Breast epithelium (tissue), 4 donors: ENCODE results near the gene EIF3K. TPM values are rescaled to one million over a fixed set of nuclear protein-coding genes. Genes with fewer than 3 reads are reported as not detected.
"Not testable (repeated sequence)": the region's sequence is repeated elsewhere in the genome, so short reads cannot be mapped to it uniquely, and the experiment has no call there.

Experiments
- DNase-seq, 2 donors: peaks; one replicate each; pipeline ENCODE4 v3.0.0-alpha.2; 2019; ENCODE audit warnings: low spot score in 2 of 2
- H3K27ac ChIP-seq, 2 donors: fragments of 200-600 bp; sonication (generic) in 1 of 2; one replicate each; pipeline ENCODE4 v1.5.1; 2016 to 2019; ENCODE audit warnings: mild to moderate bottlenecking in 1 of 2
- H3K27me3 ChIP-seq, 2 donors: fragments of 200-600 bp; sonication (generic) in 1 of 2; one replicate each; pipeline versions ENCODE4 v1.5.1 to v1.6.0; 2017 to 2019; ENCODE audit warnings: control low read depth in 1 of 2, mild to moderate bottlenecking in 1 of 2
- H3K36me3 ChIP-seq: fragments of 200-600 bp; one replicate; pipeline ENCODE4 v1.5.1; 2019
- H3K4me1 ChIP-seq, 2 donors: fragments of 200-600 bp; sonication (generic); one replicate each; pipeline ENCODE4 v1.5.1; 2016 to 2019; ENCODE audit warnings: control low read depth in 1 of 2
- H3K4me3 ChIP-seq, 3 donors: fragments of 200-600 bp; sonication (generic); 1 replicate in 2 of 3; 2 replicates in 1 of 3; pipeline ENCODE4 v1.5.1; 2016 to 2019; ENCODE audit warnings: mild to moderate bottlenecking in 3 of 3, moderate library complexity in 2 of 3
- H3K9me3 ChIP-seq, 2 donors: fragments of 200-600 bp; sonication (generic) in 1 of 2; one replicate each; pipeline ENCODE4 v1.5.1; 2016 to 2019; ENCODE audit warnings: control low read depth in 1 of 2
- POLR2A ChIP-seq: fragments of 450-650 bp; IDR thresholded peaks from one replicate; pipeline ENCODE4 v1.6.1; 2016; ENCODE audit warnings: antibody characterized with exemption, mild to moderate bottlenecking, moderate library complexity
- POLR2AphosphoS5 ChIP-seq, 3 donors: sonication (generic); formaldehyde crosslinking; IDR thresholded peaks; one replicate each; pipeline ENCODE4 v1.6.1; 2017; ENCODE audit warnings: antibody characterized with exemption in 3 of 3
- intact Hi-C: fragments of 100-400 bp; cut with DNase I; formaldehyde crosslinking; loops from one replicate; pipeline ENCODE4 v1.15.1; 2023; ENCODE audit warnings: low total_unique reads
- total RNA-seq, 3 donors: library from RNA; depleted of rRNA; stranded (reverse); fragments of >200 nt; gene quantifications; one replicate each; pipeline ENCODE4 v1.1.0, GENCODE V29; 2016
- TF ChIP-seq, protein P1 (sequence below), 3 donors: fragments of 450-650 bp; IDR thresholded peaks; one replicate each; pipeline ENCODE4 v1.5.1; 2016 to 2017; ENCODE audit warnings: antibody characterized with exemption in 3 of 3, mild to moderate bottlenecking in 3 of 3, moderate library complexity in 3 of 3

EIF3K gene, protein sequence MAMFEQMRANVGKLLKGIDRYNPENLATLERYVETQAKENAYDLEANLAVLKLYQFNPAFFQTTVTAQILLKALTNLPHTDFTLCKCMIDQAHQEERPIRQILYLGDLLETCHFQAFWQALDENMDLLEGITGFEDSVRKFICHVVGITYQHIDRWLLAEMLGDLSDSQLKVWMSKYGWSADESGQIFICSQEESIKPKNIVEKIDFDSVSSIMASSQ
- 100 to 1,000 TPM; 401 to 562 (median 420) TPM for total RNA-seq

DNA sequence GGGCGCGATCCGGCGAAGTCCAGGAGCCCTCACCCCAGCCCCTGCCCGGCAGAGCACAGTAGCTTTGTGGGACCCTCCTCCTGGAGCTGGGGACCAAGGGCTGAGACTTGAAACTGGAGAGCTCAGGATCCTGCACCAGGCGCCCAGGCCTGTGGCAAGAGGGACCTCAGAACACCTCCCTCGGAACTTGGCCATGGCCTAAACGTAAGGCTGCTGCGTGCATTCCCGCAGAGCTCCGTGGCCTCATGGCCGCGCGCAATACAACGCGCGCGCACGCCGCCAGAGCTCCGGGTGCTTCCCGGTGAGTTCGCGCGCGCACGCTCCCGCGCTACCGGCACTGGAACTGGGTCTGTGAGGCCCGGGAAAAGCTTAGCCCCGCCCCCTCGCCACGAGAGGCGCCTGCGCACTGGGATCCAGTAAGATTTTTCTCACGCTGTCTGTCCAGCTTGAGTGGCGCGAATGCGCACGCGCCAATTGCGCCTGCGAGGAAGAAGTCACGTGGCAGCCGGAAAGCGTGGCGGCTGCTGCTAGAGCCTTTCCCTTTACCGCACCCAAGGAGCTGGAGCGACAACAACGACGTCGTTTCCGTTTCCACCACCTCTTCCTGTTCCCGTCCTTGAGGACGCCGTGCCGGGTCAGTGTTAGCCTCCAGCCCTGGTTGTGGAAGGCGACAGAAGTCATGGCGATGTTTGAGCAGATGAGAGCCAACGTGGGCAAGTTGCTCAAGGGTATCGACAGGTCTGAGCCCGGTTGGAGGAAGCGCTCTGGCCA, at the start of gene EIF3K:
TSS of gene EIF3K (plus strand) at position 599 of the 771 bp plus-strand sequence. CDS start at position 680, 81 bp downstream.
- H3K27ac ChIP-seq: peak within 1 kb of the TSS; percentile 88 to 90
- H3K27me3 ChIP-seq: no peaks in the 10 kb centered on the region
- DNase-seq: peak; percentile 99
- peaks cover 4 to 9% of the 10 kb centered on the region in 2 donors for H3K4me1 ChIP-seq
- intact Hi-C loops: no loop called here
- H3K36me3 ChIP-seq: no peaks in the 10 kb centered on the region
- peak; percentile 12 for TF ChIP-seq POLR2A
- TF ChIP-seq, protein P1, sequence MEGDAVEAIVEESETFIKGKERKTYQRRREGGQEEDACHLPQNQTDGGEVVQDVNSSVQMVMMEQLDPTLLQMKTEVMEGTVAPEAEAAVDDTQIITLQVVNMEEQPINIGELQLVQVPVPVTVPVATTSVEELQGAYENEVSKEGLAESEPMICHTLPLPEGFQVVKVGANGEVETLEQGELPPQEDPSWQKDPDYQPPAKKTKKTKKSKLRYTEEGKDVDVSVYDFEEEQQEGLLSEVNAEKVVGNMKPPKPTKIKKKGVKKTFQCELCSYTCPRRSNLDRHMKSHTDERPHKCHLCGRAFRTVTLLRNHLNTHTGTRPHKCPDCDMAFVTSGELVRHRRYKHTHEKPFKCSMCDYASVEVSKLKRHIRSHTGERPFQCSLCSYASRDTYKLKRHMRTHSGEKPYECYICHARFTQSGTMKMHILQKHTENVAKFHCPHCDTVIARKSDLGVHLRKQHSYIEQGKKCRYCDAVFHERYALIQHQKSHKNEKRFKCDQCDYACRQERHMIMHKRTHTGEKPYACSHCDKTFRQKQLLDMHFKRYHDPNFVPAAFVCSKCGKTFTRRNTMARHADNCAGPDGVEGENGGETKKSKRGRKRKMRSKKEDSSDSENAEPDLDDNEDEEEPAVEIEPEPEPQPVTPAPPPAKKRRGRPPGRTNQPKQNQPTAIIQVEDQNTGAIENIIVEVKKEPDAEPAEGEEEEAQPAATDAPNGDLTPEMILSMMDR (IDR thresholded peaks at IDR 0.05): no peak
- TF ChIP-seq POLR2AphosphoS5 (IDR thresholded peaks at IDR 0.05): peak; percentile 69 to 89 (median 89)
- no peaks in the 10 kb centered on the region for H3K9me3 ChIP-seq
- H3K4me3 ChIP-seq: peak within 1 kb of the TSS; percentile 87 to 98 (median 93)

DNA sequence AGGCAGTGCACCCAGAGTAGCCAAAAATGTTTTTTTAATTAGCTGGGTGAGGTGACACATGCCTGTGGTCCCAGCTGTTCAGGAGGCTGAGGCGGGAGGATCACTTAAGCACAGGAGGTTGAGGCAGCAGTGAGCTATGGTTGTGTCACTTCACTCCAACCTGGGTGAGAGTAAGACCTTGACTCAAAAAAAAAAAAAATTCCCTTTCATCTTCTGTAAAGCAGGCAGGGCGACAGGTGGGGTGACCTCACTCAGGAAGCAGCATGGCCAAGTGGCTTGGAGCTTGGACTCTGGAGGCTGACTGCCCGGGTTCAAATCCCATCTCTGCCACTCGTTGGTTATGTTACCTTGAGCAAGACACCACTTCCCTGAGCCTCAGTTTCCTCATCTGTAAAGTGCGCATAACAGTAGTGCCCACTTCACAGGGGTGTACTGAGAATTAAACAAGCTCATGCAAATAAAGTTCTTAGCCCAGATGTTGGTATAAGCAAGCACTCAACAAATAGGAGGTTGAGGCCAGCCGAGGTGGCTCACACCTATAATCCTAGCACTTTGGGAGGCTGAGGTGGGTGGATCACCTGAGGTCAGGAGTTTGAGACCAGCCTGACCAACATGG, 49.5 kb upstream of the EIF3K start:
- no peaks in the 10 kb centered on the region for H3K36me3 ChIP-seq
- intact Hi-C loops: no loop called here

DNA sequence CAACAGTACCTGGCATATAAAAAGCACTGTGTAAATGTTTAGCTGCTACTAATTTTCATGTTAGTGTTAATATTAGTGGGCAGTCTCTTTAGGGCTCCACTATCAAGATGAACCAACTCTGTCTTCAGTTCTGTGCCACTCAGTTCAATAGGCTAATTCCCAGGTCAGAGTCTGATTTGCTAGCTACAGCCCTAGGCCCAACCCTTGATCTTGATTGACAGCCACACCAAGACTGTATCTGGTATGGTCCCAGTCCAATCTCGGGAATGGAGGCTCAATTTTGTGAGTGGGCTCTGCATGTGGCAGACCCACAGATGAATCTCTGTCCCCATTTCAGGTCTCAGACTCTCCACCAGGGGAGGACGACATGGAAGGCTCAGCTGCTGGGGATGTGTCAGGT, 47.3 kb upstream of the EIF3K start:
- intact Hi-C loops: no loop called here
- H3K4me1 ChIP-seq: no peaks in the 10 kb centered on the region
- DNase-seq: no peak
- H3K9me3 ChIP-seq: no peaks in the 10 kb centered on the region
- H3K27me3 ChIP-seq: no peaks in the 10 kb centered on the region
- H3K36me3 ChIP-seq: no peaks in the 10 kb centered on the region
- no peak for TF ChIP-seq POLR2AphosphoS5 (IDR thresholded peaks at IDR 0.05)
- TF ChIP-seq, protein P1 (IDR thresholded peaks at IDR 0.05): no peak
- no peak for TF ChIP-seq POLR2A
- no peak overlapping the region for H3K27ac ChIP-seq
- no peak overlapping the region for H3K4me3 ChIP-seq

More for the DNA sequence above, 49.5 kb upstream of the EIF3K start:
- Histone ChIP-seq H3K4me3 (no peak overlapping the region), H3K27me3 (peaks cover 0 to 4% of the 10 kb centered on the region in 2 donors), H3K27ac (no peak overlapping the region), H3K9me3 (no peaks in the 10 kb centered on the region), H3K4me1 (no peaks in the 10 kb centered on the region)
- TF ChIP-seq POLR2AphosphoS5 (IDR thresholded peaks at IDR 0.05): no peak
- TF ChIP-seq POLR2A: no peak
- TF ChIP-seq, protein P1 (IDR thresholded peaks at IDR 0.05): no peak
- no peak for DNase-seq

DNA sequence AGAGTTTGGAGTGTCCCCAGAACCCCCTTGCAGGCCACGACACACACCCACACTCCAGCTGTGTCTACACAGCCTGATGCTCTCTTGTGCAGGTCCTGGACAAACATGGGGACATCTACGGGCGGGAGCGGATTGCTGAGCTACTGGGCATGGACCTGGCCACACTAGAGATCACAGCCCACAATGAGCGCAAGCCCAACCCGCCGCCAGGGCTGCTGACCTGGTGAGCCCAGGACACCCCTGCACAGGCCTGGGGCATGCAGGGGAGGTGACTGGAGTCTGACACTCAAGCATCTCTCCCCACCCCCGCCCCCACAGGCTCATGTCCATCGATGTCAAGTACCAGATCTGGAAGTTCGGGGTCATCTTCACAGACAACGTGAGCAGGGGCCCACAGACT, 41.2 kb upstream of the EIF3K start:
- Histone ChIP-seq H3K36me3 (no peaks in the 10 kb centered on the region), H3K4me3 (no peak overlapping the region), H3K9me3 (no peaks in the 10 kb centered on the region), H3K27ac (no peak overlapping the region), H3K4me1 (no peaks in the 10 kb centered on the region), H3K27me3 (no peaks in the 10 kb centered on the region)
- TF ChIP-seq, protein P1 (IDR thresholded peaks at IDR 0.05): no peak
- no peak for TF ChIP-seq POLR2A
- no peak for TF ChIP-seq POLR2AphosphoS5 (IDR thresholded peaks at IDR 0.05)
- intact Hi-C loops: no loop called here
- DNase-seq: no peak

DNA sequence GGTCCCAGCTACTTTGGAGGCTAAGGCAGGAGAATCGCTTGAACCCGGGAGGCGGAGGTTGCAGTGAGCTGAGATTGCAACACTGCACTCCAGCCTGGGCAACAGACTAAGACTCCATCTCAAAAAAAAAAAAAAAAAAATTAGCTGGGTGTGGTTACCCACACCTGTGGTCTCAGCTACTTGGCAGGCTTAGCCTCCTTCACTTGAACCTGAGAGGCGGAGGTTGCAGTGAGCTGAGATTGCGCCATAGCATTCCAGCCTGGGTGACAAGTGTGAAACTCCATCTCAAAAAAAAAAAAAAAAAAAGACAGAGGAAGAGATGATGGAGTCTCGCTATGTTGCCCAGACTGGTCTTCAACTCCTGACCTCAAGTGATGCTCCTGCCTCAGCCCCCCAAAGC, 39.7 kb upstream of the EIF3K start:
- H3K4me1 ChIP-seq, DNase-seq, H3K27ac ChIP-seq, H3K9me3 ChIP-seq, H3K4me3 ChIP-seq, H3K36me3 ChIP-seq, H3K27me3 ChIP-seq, intact Hi-C loops: not testable (repeated sequence)
